Karpas-422 (cell line): ENCODE measurements around the gene UNC93A. TPM values are rescaled to one million over a fixed set of nuclear protein-coding genes. Genes with fewer than 3 reads are reported as not detected.
"Not testable (repeated sequence)": the region's sequence is repeated elsewhere in the genome, so short reads cannot be mapped to it uniquely, and the experiment has no call there.

ENCODE experiments used
- DNase-seq: peaks from one replicate; pipeline ENCODE4 v3.0.0-alpha.2; 2015
- H2AFZ ChIP-seq: fragments of 200-600 bp; sonication (generic); 2 replicates; pipeline ENCODE4 v1.6.1; 2014; ENCODE audit warnings: antibody characterized with exemption, low read length, mixed read lengths
- H3K27ac ChIP-seq: fragments of 200-600 bp; sonication (generic); 2 replicates; pipeline ENCODE4 v1.5.1; 2014; ENCODE audit warnings: mild to moderate bottlenecking, low read length, moderate library complexity
- H3K27me3 ChIP-seq: fragments of 200-600 bp; sonication (generic); 2 replicates; pipeline ENCODE4 v1.6.1; 2014; ENCODE audit warnings: low read length, mixed read lengths
- H3K36me3 ChIP-seq: fragments of 200-600 bp; sonication (generic); 2 replicates; pipeline ENCODE4 v1.6.1; 2014; ENCODE audit warnings: low read length, mixed read lengths; ENCODE audit not compliant: insufficient read depth
- H3K4me1 ChIP-seq: fragments of 200-600 bp; sonication (generic); 2 replicates; pipeline ENCODE4 v1.6.1; 2014; ENCODE audit warnings: mild to moderate bottlenecking, low read length, mixed read lengths
- H3K4me2 ChIP-seq: fragments of 200-600 bp; sonication (generic); 2 replicates; pipeline ENCODE4 v1.6.1; 2014; ENCODE audit warnings: low read length, low read depth, mild to moderate bottlenecking; ENCODE audit not compliant: poor library complexity, severe bottlenecking
- H3K4me3 ChIP-seq: fragments of 200-600 bp; sonication (generic); 2 replicates; pipeline ENCODE4 v1.5.1; 2014; ENCODE audit warnings: mild to moderate bottlenecking, antibody characterized with exemption, low read length, mixed read lengths
- H3K79me2 ChIP-seq: fragments of 200-600 bp; sonication (generic); 2 replicates; pipeline ENCODE4 v1.6.1; 2014; ENCODE audit warnings: mild to moderate bottlenecking, low read length, mixed read lengths
- H3K9ac ChIP-seq: fragments of 200-600 bp; sonication (generic); 2 replicates; pipeline ENCODE4 v1.6.0; 2014; ENCODE audit warnings: low read length
- H3K9me2 ChIP-seq: fragments of 200-600 bp; sonication (generic), shearing (Covaris generic); replicated peaks from 2 replicates; pipeline ENCODE4 v1.6.0; 2014; ENCODE audit warnings: mild to moderate bottlenecking, low read length, moderate library complexity; ENCODE audit not compliant: insufficient read depth
- H3K9me3 ChIP-seq: fragments of 300-700, 200-600 bp; sonication (generic); 2 replicates; pipeline ENCODE4 v1.6.1; 2014; ENCODE audit warnings: low read length, mixed read lengths
- H4K20me1 ChIP-seq: fragments of 200-600 bp; sonication (generic); 2 replicates; pipeline ENCODE4 v1.6.1; 2014; ENCODE audit warnings: mild to moderate bottlenecking, antibody characterized with exemption, low read length, low read depth; ENCODE audit not compliant: insufficient read depth
- total RNA-seq: library from RNA; depleted of rRNA; stranded (reverse); fragments of >200 nt; shearing (Covaris generic); gene quantifications from 2 replicates; pipeline ENCODE4 v1.2.3, GENCODE V29; 2014; ENCODE audit warnings: low replicate concordance

The UNC93A gene
- total RNA-seq, 1 experiment from 2014 or later = not detected

- not testable (repeated sequence) for H3K9me2 ChIP-seq, DNase-seq, H3K4me1 ChIP-seq, H3K4me2 ChIP-seq, H3K79me2 ChIP-seq, H2AFZ ChIP-seq, H4K20me1 ChIP-seq, H3K36me3 ChIP-seq, H3K9ac ChIP-seq, H3K27me3 ChIP-seq, H3K27ac ChIP-seq, H3K9me3 ChIP-seq, H3K4me3 ChIP-seq
Measured at GRCh38 chr6:167320754-167321056, 29.6 kb downstream of the UNC93A start.

- H3K4me1 ChIP-seq, H3K36me3 ChIP-seq, H4K20me1 ChIP-seq, H3K4me2 ChIP-seq, H3K9me2 ChIP-seq, H3K9ac ChIP-seq, H3K9me3 ChIP-seq, DNase-seq, H3K79me2 ChIP-seq, H3K27ac ChIP-seq, H2AFZ ChIP-seq, H3K27me3 ChIP-seq, H3K4me3 ChIP-seq: not testable (repeated sequence)
Measured at GRCh38 chr6:167321185-167321584, 30.1 kb downstream of the UNC93A start.

- no peak overlapping the region for H3K4me2 ChIP-seq
- no peaks in the 10 kb centered on the region for H3K9me3 ChIP-seq
- H3K27me3 ChIP-seq = no peaks in the 10 kb centered on the region
- no peaks in the 10 kb centered on the region for H3K79me2 ChIP-seq
- no peak overlapping the region for H2AFZ ChIP-seq
- no peaks in the 10 kb centered on the region for H3K4me1 ChIP-seq
- no peaks in the 10 kb centered on the region for H4K20me1 ChIP-seq
- no peaks in the 10 kb centered on the region for H3K9me2 ChIP-seq
- no peak overlapping the region for H3K27ac ChIP-seq
- no peak for DNase-seq
- no peaks in the 10 kb centered on the region for H3K36me3 ChIP-seq
- H3K9ac ChIP-seq = no peak overlapping the region
- no peak overlapping the region for H3K4me3 ChIP-seq
Measured at GRCh38 chr6:167323111-167323510, 32.0 kb downstream of the UNC93A start.

GRCh38 chr6:167324111-167324510, 33.0 kb downstream of the UNC93A start:
- H3K27me3 ChIP-seq = no peaks in the 10 kb centered on the region
- no peaks in the 10 kb centered on the region for H4K20me1 ChIP-seq
- no peaks in the 10 kb centered on the region for H3K9me2 ChIP-seq
- no peak overlapping the region for H3K4me2 ChIP-seq
- H3K79me2 ChIP-seq = no peaks in the 10 kb centered on the region
- H3K4me1 ChIP-seq = no peaks in the 10 kb centered on the region
- H3K9ac ChIP-seq = no peak overlapping the region
- no peak overlapping the region for H3K4me3 ChIP-seq
- DNase-seq = no peak
- H2AFZ ChIP-seq = no peak overlapping the region
- H3K27ac ChIP-seq = no peak overlapping the region
- H3K36me3 ChIP-seq = no peaks in the 10 kb centered on the region
- H3K9me3 ChIP-seq = no peaks in the 10 kb centered on the region

- no peaks in the 10 kb centered on the region for H3K9me2 ChIP-seq
- no peaks in the 10 kb centered on the region for H3K36me3 ChIP-seq
- H3K9ac ChIP-seq = no peak overlapping the region
- no peak overlapping the region for H2AFZ ChIP-seq
- no peak overlapping the region for H3K4me2 ChIP-seq
- no peak overlapping the region for H3K27ac ChIP-seq
- H3K27me3 ChIP-seq = no peaks in the 10 kb centered on the region
- H3K4me1 ChIP-seq = no peaks in the 10 kb centered on the region
- no peak overlapping the region for H3K4me3 ChIP-seq
- H3K79me2 ChIP-seq = no peaks in the 10 kb centered on the region
- no peaks in the 10 kb centered on the region for H3K9me3 ChIP-seq
- no peaks in the 10 kb centered on the region for H4K20me1 ChIP-seq
- no peak for DNase-seq
Measured at GRCh38 chr6:167325766-167326165, 34.7 kb downstream of the UNC93A start.

- Histone ChIP-seq H3K4me2 (no peak overlapping the region), H3K27ac (no peak overlapping the region), H3K36me3 (no peaks in the 10 kb centered on the region), H3K4me3 (no peak overlapping the region), H3K79me2 (no peaks in the 10 kb centered on the region), H3K9me2 (no peaks in the 10 kb centered on the region), H4K20me1 (no peaks in the 10 kb centered on the region), H3K9me3 (no peaks in the 10 kb centered on the region), H3K27me3 (no peaks in the 10 kb centered on the region), H3K9ac (no peak overlapping the region), H2AFZ (no peak overlapping the region), H3K4me1 (no peaks in the 10 kb centered on the region)
- no peak for DNase-seq
Measured at GRCh38 chr6:167327391-167327790, 36.3 kb downstream of the UNC93A start.

GRCh38 chr6:167328086-167328485, 37.0 kb downstream of the UNC93A start:
- Histone ChIP-seq H3K79me2 (no peaks in the 10 kb centered on the region), H3K4me1 (no peaks in the 10 kb centered on the region), H3K4me2 (no peak overlapping the region), H3K27me3 (no peaks in the 10 kb centered on the region), H4K20me1 (no peaks in the 10 kb centered on the region), H2AFZ (no peak overlapping the region), H3K36me3 (no peaks in the 10 kb centered on the region), H3K4me3 (no peak overlapping the region), H3K9me2 (no peaks in the 10 kb centered on the region), H3K27ac (no peak overlapping the region), H3K9ac (no peak overlapping the region), H3K9me3 (no peaks in the 10 kb centered on the region)
- no peak for DNase-seq

GRCh38 chr6:167329014-167329413, 37.9 kb downstream of the UNC93A start:
- H3K9me3 ChIP-seq = no peaks in the 10 kb centered on the region

GRCh38 chr6:167330750-167331149, 39.6 kb downstream of the UNC93A start:
- Histone ChIP-seq H3K36me3 (no peaks in the 10 kb centered on the region), H3K4me1 (no peaks in the 10 kb centered on the region), H3K9ac (no peak overlapping the region)

More at GRCh38 chr6:167329014-167329413, 37.9 kb downstream of the UNC93A start:
- H3K4me3 ChIP-seq = no peak overlapping the region
- no peaks in the 10 kb centered on the region for H3K36me3 ChIP-seq
- no peaks in the 10 kb centered on the region for H4K20me1 ChIP-seq
- no peak overlapping the region for H3K4me2 ChIP-seq
- H3K4me1 ChIP-seq = no peaks in the 10 kb centered on the region
- no peak overlapping the region for H3K9ac ChIP-seq
- no peaks in the 10 kb centered on the region for H3K9me2 ChIP-seq
- H2AFZ ChIP-seq = no peak overlapping the region
- DNase-seq = no peak
- H3K79me2 ChIP-seq = no peaks in the 10 kb centered on the region
- no peak overlapping the region for H3K27ac ChIP-seq
- H3K27me3 ChIP-seq = no peaks in the 10 kb centered on the region

More at GRCh38 chr6:167330750-167331149, 39.6 kb downstream of the UNC93A start:
- no peak overlapping the region for H2AFZ ChIP-seq
- no peaks in the 10 kb centered on the region for H3K9me3 ChIP-seq
- H3K79me2 ChIP-seq = no peaks in the 10 kb centered on the region
- no peaks in the 10 kb centered on the region for H3K9me2 ChIP-seq
- H4K20me1 ChIP-seq = no peaks in the 10 kb centered on the region
- DNase-seq = no peak
- H3K4me2 ChIP-seq = no peak overlapping the region
- no peak overlapping the region for H3K27ac ChIP-seq
- H3K4me3 ChIP-seq = no peak overlapping the region
- H3K27me3 ChIP-seq = no peaks in the 10 kb centered on the region
